K562 (cell line): Measurements from ENCODE around the gene DYNLT5. TPM values are rescaled to one million over a fixed set of nuclear protein-coding genes. Genes with fewer than 3 reads are reported as not detected.
A peak's percentile ranks its signal among the peaks of the same experiment; 100 is the strongest.

Experiments
- ATAC-seq: fragments of 200-7000 bp; cut with Tn5 transposase; 3 replicates; pipeline ENCODE4 v1.9.1; 2020; ENCODE audit warnings: moderate library complexity
- BruUV-seq: library from RNA; stranded (reverse); fragments of 400-500 nt; replicated peaks from 2 replicates; lab custom pipeline; 2021; lab: Mats Ljungman, UMichigan
- CTCF ChIA-PET: fragments of 300-600 bp; formaldehyde crosslinking; extraction: SDS; loops from one replicate; lab custom pipeline; 2021; ENCODE audit warnings: low intra/inter-chr PET ratio; lab: Yijun Ruan, JAX
- POLR2A ChIA-PET: fragments of 300-600, 350-650 bp; sonication (Branson Sonifier 250); formaldehyde crosslinking; extraction: SDS; loops from one replicate; lab custom pipeline; 2021; ENCODE audit warnings: antibody characterized with exemption, inconsistent platforms; lab: Yijun Ruan, JAX
- DNase-seq, 4 experiments: peaks; one replicate each; pipeline versions ENCODE4 v3.0.0 to v3.0.0-alpha.2; 2011 to 2018; ENCODE audit warnings: low spot score in 3 of 4, mixed read lengths in 3 of 4; ENCODE audit errors: extremely low read depth in 1 of 4
- FAIRE-seq: peaks from 2 replicates; lab custom pipeline; 2011; peaks lifted over from hg19 to GRCh38; lab: Jason Lieb, UNC
- H2AFZ ChIP-seq: 2 replicates; pipeline ENCODE4 v1.6.0; 2011; ENCODE audit warnings: low read depth, low read length, control low read depth, inconsistent platforms
- H3K27ac ChIP-seq: fragments of 200-600 bp; 3 replicates; pipeline ENCODE4 v1.8.0; 2011; ENCODE audit warnings: low read depth, mild to moderate bottlenecking, control low read depth, inconsistent platforms, low read length, moderate library complexity, mixed read lengths; ENCODE audit errors: extremely low read depth
- H3K27me3 ChIP-seq, 2 experiments: fragments of 300-600 bp in 1 of 2; 2 replicates in 1 of 2; 3 replicates in 1 of 2; pipeline versions ENCODE4 v1.6.0 to v1.8.0; 2011; ENCODE audit warnings: inconsistent platforms in 2 of 2, low read length in 2 of 2, mild to moderate bottlenecking in 1 of 2, mixed read lengths in 1 of 2, moderate library complexity in 1 of 2; ENCODE audit not compliant: control insufficient read depth in 2 of 2, insufficient read depth in 2 of 2
- H3K36me3 ChIP-seq: fragments of 300-600 bp; 3 replicates; pipeline ENCODE4 v1.8.0; 2011; ENCODE audit warnings: mild to moderate bottlenecking, low read length, inconsistent platforms; ENCODE audit not compliant: control insufficient read depth, insufficient read depth
- H3K4me1 ChIP-seq, 2 experiments: fragments of 200-600 bp in 1 of 2; replicated peaks in 1 of 2; 2 replicates in 1 of 2; 3 replicates in 1 of 2; pipeline versions ENCODE4 v1.5.1 to v1.8.0; 2011; ENCODE audit warnings: inconsistent platforms in 2 of 2, low read length in 2 of 2, mild to moderate bottlenecking in 1 of 2, mixed read lengths in 1 of 2, moderate library complexity in 1 of 2; ENCODE audit not compliant: control insufficient read depth in 2 of 2, insufficient read depth in 2 of 2
- H3K4me2 ChIP-seq: 2 replicates; pipeline ENCODE4 v1.6.1; 2011; ENCODE audit warnings: low read length, control low read depth, inconsistent platforms, mixed read lengths; ENCODE audit not compliant: insufficient read depth
- H3K4me3 ChIP-seq: fragments of 200-600 bp; sonication (generic), shearing (Covaris generic); 2 replicates; pipeline ENCODE4 v1.5.1; 2016; ENCODE audit warnings: control low read depth, inconsistent platforms
- H3K79me2 ChIP-seq: fragments of 200-600 bp; 3 replicates; pipeline ENCODE4 v1.8.0; 2011; ENCODE audit warnings: low read length, inconsistent platforms; ENCODE audit not compliant: control insufficient read depth, insufficient read depth
- H3K9ac ChIP-seq, 2 experiments: 2 replicates each; pipeline versions ENCODE4 v1.6.0 to v1.6.1; 2011; ENCODE audit warnings: low read depth in 2 of 2, low read length in 2 of 2, control low read depth in 1 of 2, inconsistent platforms in 1 of 2, mild to moderate bottlenecking in 1 of 2, mixed read lengths in 1 of 2; ENCODE audit not compliant: insufficient read depth in 1 of 2
- H3K9me1 ChIP-seq: one replicate; pipeline ENCODE4 v1.6.0; 2011; ENCODE audit warnings: inconsistent platforms, mild to moderate bottlenecking, low read length, moderate library complexity; ENCODE audit not compliant: control insufficient read depth, insufficient read depth
- H3K9me3 ChIP-seq: replicated peaks from 2 replicates; pipeline ENCODE4 v1.5.1; 2011; ENCODE audit warnings: low read depth, low read length, inconsistent platforms; ENCODE audit not compliant: control insufficient read depth, insufficient read depth
- H4K20me1 ChIP-seq: replicated peaks from 2 replicates; pipeline ENCODE4 v1.6.1; 2011; ENCODE audit warnings: low read length, inconsistent platforms, mixed read lengths; ENCODE audit not compliant: control insufficient read depth, insufficient read depth
- CREM ChIP-seq: IDR thresholded peaks from 2 replicates; pipeline ENCODE4 v1.6.1; 2014; ENCODE audit warnings: antibody characterized with exemption, low read depth
- HNRNPK ChIP-seq: fragments of 200-400 bp; formaldehyde crosslinking; IDR thresholded peaks from one replicate; pipeline ENCODE4 v1.6.1; 2018; ENCODE audit warnings: mild to moderate bottlenecking, low read depth, low read length; ENCODE audit not compliant: poor library complexity, severe bottlenecking
- KAT8 ChIP-seq: fragments of 450-650 bp; IDR thresholded peaks from 2 replicates; pipeline ENCODE4 v1.6.1; 2016; ENCODE audit warnings: low read depth, mild to moderate bottlenecking
- MAFG ChIP-seq: fragments of 450-650 bp; conservative IDR thresholded peaks from 2 replicates; pipeline ENCODE4 v1.6.1; 2016; ENCODE audit warnings: missing genetic modification characterization, missing compliant biosample characterization
- RAD21 ChIP-seq, 2 experiments: fragments of 250-450 bp in 1 of 2; fragments of 450-650 bp in 1 of 2; sonication (Bioruptor Pico) in 1 of 2; formaldehyde crosslinking in 1 of 2; IDR thresholded peaks in 1 of 2; conservative IDR thresholded peaks in 1 of 2; 2 replicates each; pipeline versions ENCODE4 v1.4.0 to v1.8.0; 2020 to 2022; ENCODE audit warnings: mild to moderate bottlenecking in 2 of 2, moderate library complexity in 1 of 2
- TAF1 ChIP-seq: IDR thresholded peaks from 2 replicates; pipeline ENCODE4 v1.6.1; 2011; ENCODE audit warnings: mild to moderate bottlenecking, low read length, moderate library complexity; ENCODE audit not compliant: insufficient read depth, control insufficient read depth, severe bottlenecking; ENCODE audit errors: extremely low read depth
- WGBS: fragments of 100-300 bp; shearing (Covaris generic); methylation state at CpG from one replicate; pipeline ENCODE4 v1.1.6; 2016; ENCODE audit warnings: low coverage, mixed read lengths; ENCODE audit not compliant: insufficient coverage; ENCODE audit errors: missing lambda C conversion rate; 5-methylcytosine and 5-hydroxymethylcytosine counted together
- in situ Hi-C: fragments of 300-500 bp; cut with MboI; formaldehyde crosslinking; loops from 4 replicates; pipeline ENCODE4 v1.15.0; 2018; ENCODE audit warnings: inconsistent platforms, mixed read lengths
- intact Hi-C: fragments of 100-400 bp; cut with micrococcal nuclease; formaldehyde crosslinking; loops from 2 replicates; pipeline ENCODE4 v1.14.2; 2022
- polyA plus RNA-seq, 8 experiments: library from polyadenylated mRNA; depleted of rRNA in 4 of 8; stranded (reverse) in 5 of 8; unstranded in 3 of 8; fragments of >200 nt; fragmentation: Nextera tagmentation in 2 of 8; fragmentation: Illumina TruSeq in 1 of 8; extraction: Ambion mirVana in 2 of 8; extraction: Trizol in 1 of 8; gene quantifications; 2 replicates each; pipeline versions ENCODE4 v1.2.1 to v1.2.3, GENCODE V29; 2011 to 2014; ENCODE audit warnings: inconsistent platforms in 1 of 8, missing spikeins in 1 of 8
- total RNA-seq, 7 experiments: library from RNA; depleted of rRNA in 6 of 7; stranded (reverse); fragments of >200 nt in 6 of 7; fragmentation: Illumina TruSeq in 2 of 7; extraction: Trizol in 2 of 7; gene quantifications; 2 replicates each; pipeline versions ENCODE4 v1.2.1 to v1.2.3, GENCODE V29; 2011 to 2021; ENCODE audit warnings: low replicate concordance in 1 of 7
- TF ChIP-seq, protein P1 (sequence below), 3 experiments: IDR thresholded peaks in 2 of 3; conservative IDR thresholded peaks in 1 of 3; 2 replicates each; pipeline ENCODE4 v1.5.1; 2011 to 2012; ENCODE audit warnings: low read length in 3 of 3, mild to moderate bottlenecking in 3 of 3, control low read depth in 2 of 3, improper control_type of control experiment in 1 of 3, inconsistent platforms in 1 of 3, low read depth in 1 of 3, mixed read lengths in 1 of 3, moderate library complexity in 1 of 3; ENCODE audit not compliant: insufficient read depth in 2 of 3

Gene DYNLT5
- total and polyA plus RNA-seq, 9 of the 15 experiments (the other 6 are each of a cell fraction or from before 2014, with no cell fraction given): not detected

DNA sequence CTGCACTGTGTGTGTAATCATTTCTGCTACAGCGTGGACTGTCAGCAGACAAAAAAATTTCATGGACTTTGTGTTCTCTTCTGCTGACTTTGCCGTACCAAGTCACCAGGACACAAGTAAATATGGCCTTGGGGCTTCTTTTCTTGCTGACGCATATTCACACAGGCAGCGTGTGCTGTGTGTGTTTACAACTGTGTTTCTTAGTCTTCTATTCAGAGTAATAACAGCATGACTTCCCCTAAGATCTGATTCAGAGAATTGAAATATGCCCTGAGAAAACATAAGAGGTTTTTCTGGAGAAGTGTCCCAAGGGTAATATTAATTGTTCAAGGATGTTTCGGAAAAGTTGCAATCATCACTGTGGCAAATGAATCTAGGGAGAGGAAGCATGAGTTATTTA lies 47.1 kb upstream of the DYNLT5 start (continued):
- TF ChIP-seq MAFG (tag) (no peak), KAT8 (no peak), CREM (no peak), HNRNPK (no peak)

DNA sequence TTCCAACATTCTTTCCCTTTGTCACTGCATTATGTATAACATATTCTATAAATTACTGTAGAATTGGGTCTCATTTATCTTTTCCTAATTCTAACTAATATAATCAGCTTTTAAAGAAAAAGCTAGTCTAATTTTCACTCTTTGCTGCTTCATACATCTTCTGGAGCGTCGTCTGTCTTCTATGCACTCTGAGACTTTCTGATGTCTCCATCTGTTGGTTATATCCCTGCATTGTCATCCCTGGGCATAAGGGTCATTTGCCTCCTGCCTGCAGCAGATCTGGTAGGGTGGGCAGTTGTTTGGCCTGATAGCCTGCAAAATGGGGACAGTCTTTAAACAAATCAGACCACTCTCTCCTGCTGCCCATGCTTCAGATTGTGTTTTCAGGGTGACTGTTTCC lies 40.8 kb upstream of the DYNLT5 start:
- no peaks in the 10 kb centered on the region for H3K36me3 ChIP-seq
- no peaks in the 10 kb centered on the region for H3K79me2 ChIP-seq
- no peak for DNase-seq
- WGBS: 0% methylated on average over 2 of the region's 2 CpGs
- ATAC-seq: 0 out of 3 replicates have a peak, but pooled peaks have one; percentile 31
- H3K4me2 ChIP-seq: no peak overlapping the region
- no peak for FAIRE-seq
- in situ Hi-C loops (no loop called here), intact Hi-C loops (no loop called here)
- no peaks in the 10 kb centered on the region; a peak in 2 of 5 replicates for H3K27me3 ChIP-seq
- no peak overlapping the region for H3K9ac ChIP-seq
- no peak overlapping the region for H2AFZ ChIP-seq
- H4K20me1 ChIP-seq: no peaks in the 10 kb centered on the region
- no peak overlapping the region for H3K4me3 ChIP-seq
- no peak overlapping the region for H3K27ac ChIP-seq
- TF ChIP-seq TAF1: no peak
- TF ChIP-seq, protein P1, sequence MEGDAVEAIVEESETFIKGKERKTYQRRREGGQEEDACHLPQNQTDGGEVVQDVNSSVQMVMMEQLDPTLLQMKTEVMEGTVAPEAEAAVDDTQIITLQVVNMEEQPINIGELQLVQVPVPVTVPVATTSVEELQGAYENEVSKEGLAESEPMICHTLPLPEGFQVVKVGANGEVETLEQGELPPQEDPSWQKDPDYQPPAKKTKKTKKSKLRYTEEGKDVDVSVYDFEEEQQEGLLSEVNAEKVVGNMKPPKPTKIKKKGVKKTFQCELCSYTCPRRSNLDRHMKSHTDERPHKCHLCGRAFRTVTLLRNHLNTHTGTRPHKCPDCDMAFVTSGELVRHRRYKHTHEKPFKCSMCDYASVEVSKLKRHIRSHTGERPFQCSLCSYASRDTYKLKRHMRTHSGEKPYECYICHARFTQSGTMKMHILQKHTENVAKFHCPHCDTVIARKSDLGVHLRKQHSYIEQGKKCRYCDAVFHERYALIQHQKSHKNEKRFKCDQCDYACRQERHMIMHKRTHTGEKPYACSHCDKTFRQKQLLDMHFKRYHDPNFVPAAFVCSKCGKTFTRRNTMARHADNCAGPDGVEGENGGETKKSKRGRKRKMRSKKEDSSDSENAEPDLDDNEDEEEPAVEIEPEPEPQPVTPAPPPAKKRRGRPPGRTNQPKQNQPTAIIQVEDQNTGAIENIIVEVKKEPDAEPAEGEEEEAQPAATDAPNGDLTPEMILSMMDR (IDR thresholded peaks at IDR 0.05 in 2 of 3, conservative IDR thresholded peaks at IDR 0.05 in 1 of 3; ENCODE audit: insufficient read depth in 2 of 3, low read depth in 1 of 3, low read length in 3 of 3): peak in 1 of 3 experiments; percentile 12; a peak in 1 of 6 replicates
- TF ChIP-seq RAD21 (CRISPR knock-in tag; conservative IDR thresholded peaks at IDR 0.05 in 1 of 2, IDR thresholded peaks at IDR 0.05 in 1 of 2): peak in 1 of 2 experiments; percentile 26; a peak in 1 of 4 replicates
- POLR2A ChIA-PET: no interaction called here
- no peaks in the 10 kb centered on the region for H3K9me1 ChIP-seq
- no TSS peak for BruUV-seq
- no peaks in the 10 kb centered on the region for H3K9me3 ChIP-seq
- H3K4me1 ChIP-seq: no peaks in the 10 kb centered on the region
- CTCF ChIA-PET: no interaction called here
